HG03103 (cell line): ENCODE results near the gene VWA3B.
"Not testable (repeated sequence)": the region's sequence is repeated elsewhere in the genome, so short reads cannot be mapped to it uniquely, and the experiment has no call there.

Experiments
- ATAC-seq: cut with Tn5 transposase; IDR thresholded peaks from one replicate; pipeline ENCODE4 v1.9.1; 2021; ENCODE audit warnings: low read depth; ENCODE audit not compliant: unreplicated experiment

Gene VWA3B

DNA sequence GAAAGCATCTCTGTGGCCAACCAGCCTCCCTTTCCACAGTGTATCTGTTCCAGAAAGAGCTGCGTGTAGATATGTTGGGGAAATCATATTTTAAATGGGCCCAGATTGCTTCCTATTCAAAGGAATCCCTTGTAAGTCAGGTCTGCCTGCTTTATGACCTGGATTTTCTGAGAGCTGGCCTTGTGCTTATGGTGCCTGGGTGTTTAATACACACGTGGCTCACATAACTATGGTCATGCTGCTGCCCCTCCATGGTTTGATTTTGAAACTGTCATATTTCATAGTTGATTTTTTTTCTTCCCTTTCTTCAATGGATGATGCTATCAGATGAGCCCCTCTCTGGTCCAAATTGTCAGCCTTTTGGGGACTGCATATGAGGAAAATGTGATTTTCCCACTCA, 147.8 kb downstream of the VWA3B start:
- ATAC-seq: no peak

DNA sequence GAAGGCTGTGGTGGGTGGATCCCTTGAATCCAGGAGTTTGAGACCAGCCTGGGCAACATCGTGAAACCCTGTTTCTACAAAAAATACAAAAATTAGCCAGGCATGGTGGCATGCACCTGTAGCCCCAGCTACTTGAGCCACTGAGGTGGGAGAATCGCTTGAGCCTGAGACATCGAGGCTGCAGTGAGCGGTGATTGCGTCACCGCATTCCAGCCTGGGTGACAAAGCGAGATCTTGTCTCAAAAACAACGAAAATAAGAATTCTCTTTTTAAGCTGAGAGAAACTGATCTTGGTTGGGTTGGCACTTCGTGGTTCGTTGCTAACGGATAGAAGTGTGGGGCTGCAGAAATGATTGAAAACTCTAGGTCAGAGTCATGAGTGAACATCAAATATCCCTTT, 150.0 kb downstream of the VWA3B start:
- ATAC-seq: no peak

DNA sequence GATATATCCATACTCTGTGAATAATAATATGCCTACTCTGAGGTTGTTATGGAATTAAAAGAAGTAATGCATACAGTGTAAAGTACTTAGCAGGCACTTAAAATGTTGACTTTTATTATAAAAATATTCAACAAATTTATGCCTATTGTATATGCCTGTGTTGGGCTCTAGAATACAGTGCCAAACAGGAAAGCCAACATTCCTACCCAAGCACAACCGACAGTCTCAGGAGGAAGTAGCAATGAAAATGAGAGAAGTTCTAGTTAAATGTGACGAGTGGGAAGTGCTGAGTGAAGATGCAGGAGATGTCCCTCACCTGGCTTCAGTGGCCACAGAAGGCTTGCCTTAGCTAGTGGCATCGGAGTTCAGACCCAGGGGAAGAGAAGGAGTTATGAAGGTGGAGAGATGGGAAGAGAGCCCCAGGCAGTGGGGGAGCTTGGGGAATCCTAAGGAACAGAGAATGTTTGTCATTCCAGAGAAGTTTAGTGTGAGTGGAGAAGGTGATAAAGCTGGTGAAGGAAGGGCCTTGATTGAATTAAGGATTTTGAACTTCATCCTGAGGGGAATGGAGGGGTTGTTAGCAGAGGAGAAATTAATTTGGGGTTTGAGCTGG, 153.9 kb downstream of the VWA3B start:
- no peak for ATAC-seq

DNA sequence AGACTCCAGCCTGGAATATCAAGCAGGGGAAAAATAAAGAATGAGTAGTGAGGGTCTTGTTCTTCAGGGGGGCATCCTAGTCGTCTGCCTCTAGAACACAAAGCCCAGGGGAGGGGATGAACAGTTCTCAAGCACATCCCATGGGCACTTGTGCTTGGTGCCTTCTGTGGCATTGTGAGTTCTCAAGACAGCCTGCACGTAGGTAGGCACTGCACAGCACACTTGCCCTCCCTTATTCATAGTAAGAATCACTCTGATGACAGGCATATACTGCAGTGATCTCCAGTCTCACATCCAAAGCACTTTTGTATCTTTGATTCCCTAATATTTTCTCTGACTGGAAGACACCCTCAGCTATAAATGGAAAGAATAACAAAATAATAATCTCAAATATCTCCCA, 154.6 kb downstream of the VWA3B start:
- ATAC-seq: no peak

DNA sequence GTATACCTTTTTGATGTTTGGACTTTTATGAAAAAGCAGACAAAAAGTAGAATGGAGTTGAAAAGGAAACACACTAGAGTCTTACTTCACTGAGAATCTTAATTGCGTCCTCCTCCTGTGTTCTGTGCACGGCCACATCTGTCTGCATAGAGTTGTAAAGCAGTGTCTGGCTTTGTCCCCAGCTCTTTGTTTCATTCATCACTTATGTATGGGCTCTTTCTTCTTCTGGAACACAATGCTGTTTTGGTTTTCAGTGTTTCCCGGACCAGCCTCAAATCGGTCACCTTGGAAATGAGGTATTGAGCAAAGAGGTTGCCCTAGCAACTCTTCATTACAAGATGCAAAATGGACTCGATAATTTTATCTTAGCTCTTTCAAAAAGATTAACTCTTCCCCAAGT, 155.0 kb downstream of the VWA3B start:
- no peak for ATAC-seq

DNA sequence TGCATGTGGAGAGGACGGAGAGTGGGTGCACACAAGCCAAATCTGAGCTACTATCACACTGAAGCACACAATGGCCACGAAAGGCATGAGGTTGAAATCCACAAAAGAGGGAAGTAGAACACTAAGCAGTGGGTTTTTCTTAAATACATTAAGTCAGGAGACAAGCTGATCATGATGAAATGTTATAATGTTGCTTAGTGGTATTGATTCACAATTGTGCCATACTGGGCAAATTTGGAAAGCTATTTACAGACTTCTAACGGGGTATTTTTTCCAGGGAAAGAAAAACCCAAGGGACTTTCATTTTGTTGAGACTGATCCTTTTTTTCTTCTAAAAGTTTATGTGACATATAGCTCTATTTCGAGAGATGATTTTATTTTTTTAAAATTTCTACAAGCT, 158.5 kb downstream of the VWA3B start:
- ATAC-seq: no peak

DNA sequence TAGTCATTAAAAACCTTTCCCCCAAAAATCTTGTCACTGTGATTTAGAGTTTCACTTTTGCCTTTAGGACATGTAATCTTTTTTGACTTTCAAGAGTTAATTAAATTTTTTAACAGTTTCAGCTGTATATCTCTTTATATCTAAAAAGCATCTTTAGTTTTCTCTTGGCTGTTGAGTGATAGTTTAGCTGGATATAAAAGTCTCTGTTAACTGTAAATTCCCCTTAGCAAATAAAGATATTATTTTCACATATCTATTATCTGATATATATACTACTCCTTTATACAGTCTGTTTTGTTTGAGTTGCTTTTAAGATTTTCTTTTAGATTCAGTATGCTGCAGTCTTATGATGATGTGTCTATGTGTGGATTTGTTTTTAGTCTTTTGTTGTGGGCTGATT, 160.4 kb downstream of the VWA3B start:
- ATAC-seq: no peak

DNA sequence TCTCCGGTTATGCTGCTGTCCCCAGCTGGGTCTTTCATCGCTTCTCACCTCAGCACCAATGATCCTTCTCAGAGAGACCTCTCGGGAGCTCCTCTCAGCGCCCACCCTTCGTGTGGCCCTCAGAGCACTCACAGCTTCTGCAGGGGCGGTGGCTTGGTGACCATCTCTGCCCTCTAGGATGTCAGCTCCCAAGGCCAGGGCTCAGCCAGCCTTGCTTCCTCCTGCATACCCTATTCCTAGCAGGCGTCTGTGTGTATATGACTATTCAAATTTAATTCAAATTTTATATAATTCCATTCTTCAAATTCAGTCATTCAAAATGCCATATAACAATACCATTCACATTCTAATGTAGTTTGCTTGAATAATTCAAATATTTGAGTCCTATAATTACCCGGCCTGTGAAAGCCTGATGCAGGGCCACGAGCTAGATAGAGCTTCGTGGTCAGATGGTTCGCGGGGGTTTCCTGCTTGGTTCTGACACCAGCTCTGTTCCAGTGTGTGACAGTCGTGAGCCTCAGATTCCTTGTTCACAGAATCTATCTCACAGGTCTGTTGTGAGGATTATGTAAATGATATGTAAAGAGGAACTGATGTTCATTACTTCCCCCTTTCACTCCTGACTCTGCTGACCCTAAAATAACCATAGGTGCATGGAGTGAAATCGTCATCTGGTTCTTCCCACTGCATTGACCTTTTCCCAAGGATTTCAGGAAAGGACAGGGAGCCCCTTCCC, 165.2 kb downstream of the VWA3B start:
- ATAC-seq: no peak

DNA sequence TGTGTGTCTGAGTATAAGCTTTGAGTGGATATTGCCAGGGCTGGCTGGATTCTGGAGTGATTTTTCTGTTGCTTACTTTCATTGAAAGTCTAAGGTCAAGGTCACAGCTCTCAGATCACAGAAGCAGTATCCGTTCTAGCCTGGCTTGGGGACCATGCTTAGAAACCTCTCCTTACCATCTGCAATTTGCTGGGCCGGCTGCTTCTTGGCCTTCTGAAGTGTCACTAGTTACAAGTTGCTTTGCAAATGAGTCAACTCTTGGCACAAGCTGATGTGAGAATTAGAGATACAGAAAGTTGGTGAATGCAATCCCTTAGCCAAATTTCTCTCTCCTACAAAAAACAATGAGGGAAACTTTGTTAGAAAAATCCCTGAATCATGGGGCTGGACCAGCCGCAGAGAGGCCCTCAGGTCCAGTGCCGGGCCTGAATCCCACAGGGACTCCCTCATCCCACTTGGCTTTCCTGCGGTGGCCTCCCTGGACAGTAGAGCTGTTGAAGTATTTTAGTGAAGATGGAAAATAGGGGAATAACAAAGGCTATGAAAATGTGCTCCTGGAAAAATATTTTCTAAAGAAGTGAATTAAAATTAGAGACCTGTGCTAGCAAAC, 166.6 kb downstream of the VWA3B start:
- no peak for ATAC-seq

DNA sequence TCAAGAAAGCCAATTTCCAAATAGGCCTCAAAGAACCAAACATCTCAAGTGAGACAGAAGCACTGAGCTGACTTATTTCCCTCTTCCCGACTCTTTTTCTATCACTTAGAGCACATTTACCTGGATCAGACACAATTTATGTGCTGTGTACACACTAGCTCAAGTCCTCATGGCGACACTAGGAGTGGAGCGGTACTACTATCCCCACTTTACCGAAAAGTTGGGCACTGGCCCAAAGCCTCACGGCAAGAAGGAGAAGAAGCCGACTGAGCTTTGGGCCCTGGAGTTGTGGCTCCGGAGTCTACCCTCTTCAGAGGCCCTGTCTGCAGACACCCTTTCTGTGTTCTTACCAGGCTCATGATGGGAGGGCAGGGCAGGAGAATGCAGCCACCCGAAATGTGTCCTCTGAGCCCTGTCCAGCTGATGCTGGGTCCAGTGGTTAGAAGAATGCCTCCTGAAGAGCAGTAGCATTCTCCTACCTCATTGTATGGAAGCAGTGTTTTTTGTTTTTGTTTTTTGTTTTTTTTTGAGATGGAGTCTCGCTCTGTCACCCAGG, 167.6 kb downstream of the VWA3B start:
- ATAC-seq: no peak

DNA sequence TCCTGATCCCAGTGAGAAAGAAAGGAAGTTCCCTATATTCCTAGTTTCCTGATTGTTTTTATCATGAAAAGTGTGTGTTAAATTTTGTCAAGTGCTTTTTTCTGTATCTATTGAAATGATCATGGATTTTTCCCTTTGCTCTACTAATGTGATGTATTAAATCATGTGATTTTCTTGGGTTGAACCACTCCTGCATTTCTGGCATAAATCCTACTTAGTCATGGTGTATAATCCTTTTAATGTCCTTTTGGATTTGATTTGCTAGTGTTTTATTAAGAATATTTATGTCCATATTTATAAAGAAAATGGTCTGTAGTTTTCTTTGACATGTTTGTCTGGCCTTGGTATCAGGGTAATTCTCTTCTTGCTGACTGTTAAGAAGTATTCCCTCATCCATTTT, 171.9 kb downstream of the VWA3B start:
- no peak for ATAC-seq

DNA sequence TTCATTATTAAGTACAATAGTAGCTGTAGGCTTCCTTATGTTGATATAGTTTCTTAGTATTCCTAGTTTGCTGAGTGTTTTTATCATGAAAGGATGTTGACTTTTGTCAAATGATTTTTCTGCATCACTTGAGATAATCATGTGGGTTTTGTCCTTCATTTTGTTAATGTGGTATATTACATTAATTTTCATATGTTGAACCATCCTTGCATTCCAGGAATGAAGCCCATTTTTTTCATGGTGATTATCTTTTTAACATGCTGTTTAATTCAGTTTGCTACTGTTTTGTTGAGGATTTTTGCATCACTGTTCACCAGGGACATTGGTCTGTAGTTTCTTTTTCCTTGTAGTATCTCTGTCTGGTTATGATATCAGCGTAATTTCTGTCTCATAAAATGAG, 176.4 kb downstream of the VWA3B start:
- ATAC-seq: no peak

DNA sequence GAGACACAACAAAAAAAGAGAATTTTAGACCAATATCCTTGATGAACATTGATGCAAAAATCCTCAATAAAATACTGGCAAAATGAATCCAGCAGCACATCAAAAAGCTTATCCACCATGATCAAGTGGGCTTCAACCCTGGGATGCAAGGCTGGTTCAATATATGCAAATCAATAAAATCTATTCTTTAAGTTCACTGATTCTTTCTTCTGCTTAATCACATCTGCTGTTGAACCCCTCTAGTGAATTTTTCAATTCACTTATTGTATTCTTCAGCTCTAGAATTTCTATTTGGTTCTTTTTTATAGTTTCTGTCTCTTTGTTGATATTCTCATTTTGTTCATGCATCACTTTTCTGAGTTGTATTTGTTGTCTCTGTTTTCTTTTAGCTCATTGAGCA, 181.3 kb downstream of the VWA3B start:
- not testable (repeated sequence) for ATAC-seq

DNA sequence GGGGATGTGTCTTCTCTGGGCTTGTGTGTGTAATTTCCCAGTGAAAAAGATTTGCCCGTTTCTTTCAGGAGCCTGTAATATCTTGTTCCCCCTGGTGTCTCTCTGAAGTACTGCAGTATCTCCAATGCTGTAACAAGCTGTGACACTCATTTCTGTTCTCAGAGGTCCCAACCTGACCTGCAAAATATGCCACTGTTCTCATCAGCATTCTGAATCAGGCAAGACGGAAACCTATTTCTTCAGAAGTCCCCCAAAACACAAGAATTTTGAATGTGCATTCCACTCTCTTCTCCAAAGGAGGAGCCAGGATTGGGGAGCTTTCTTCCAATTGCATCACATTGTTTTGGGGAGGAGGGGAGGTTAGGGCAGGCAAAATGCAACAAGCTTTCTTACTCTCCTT, 182.3 kb downstream of the VWA3B start:
- no peak for ATAC-seq

DNA sequence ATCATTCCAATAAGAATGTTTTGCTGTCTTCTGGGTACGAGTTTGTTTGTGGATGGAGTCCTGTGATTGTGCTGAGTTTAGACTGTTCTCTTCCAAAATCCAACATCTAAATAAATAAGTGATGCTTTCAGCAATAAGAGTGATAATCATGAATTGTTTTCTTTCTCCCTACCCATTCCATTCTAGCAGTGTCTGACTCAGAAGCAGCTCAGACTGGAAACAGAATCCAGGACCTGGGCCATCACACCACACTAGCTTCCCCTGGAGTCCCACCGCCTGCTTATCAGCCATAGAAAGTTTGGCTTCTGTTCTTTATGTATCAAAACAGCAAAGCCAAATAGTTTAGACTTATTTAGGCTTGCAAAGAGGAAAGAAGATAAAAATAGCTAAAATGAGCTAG, 182.9 kb downstream of the VWA3B start:
- no peak for ATAC-seq

DNA sequence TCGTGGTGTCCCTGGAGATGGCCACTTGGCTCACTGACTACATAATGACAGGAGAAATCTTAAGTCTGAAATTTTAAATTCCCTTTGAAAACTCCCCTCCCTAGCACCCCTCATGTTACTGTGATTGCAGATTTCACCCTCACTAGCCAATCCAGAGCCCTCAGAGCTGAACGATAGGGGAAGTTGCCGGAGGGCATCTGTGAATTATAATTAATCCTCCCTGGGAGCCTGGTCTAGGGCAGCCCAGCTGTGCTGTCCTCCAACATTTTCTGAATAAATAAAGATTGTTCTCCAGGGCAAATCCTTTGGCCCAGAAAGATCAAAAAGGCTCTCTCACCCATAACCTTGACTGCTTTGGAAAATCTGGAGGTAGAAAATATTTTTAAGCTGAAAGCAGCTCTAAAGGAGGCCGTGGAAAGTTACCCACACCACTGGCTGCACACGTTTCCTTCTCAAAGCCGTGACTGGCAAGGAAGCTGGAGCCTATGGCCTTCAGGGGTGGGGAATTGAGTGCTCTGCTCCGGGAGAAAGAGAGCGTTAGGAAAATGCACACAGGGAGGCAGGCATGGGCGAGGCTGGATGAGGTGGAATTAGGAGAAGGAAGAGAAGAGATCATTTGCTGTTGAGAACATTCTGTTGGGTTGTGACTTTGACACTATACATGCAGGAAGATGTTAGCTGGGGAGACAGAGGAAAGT, 190.3 kb downstream of the VWA3B start:
- ATAC-seq: no peak

DNA sequence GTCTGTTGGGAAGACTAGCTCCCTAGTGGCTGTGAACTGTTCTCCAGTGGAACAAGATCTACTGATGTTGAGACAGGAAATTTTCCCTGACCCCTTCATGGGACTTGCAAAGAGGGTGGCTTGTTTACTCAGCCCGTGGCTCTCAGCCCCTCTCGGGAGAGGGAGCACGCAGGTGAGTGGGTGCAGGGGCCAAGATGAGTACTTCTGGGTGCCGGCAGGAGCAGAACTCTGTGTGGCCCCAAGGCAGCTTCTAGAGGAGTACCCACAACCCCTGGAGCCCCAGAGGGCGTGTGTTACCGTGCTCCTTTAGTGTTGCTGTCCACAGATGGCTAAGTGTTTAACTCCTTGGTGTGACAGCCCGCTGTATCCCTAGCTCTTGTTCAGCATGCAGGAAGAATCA, 191.1 kb downstream of the VWA3B start:
- ATAC-seq: no peak

DNA sequence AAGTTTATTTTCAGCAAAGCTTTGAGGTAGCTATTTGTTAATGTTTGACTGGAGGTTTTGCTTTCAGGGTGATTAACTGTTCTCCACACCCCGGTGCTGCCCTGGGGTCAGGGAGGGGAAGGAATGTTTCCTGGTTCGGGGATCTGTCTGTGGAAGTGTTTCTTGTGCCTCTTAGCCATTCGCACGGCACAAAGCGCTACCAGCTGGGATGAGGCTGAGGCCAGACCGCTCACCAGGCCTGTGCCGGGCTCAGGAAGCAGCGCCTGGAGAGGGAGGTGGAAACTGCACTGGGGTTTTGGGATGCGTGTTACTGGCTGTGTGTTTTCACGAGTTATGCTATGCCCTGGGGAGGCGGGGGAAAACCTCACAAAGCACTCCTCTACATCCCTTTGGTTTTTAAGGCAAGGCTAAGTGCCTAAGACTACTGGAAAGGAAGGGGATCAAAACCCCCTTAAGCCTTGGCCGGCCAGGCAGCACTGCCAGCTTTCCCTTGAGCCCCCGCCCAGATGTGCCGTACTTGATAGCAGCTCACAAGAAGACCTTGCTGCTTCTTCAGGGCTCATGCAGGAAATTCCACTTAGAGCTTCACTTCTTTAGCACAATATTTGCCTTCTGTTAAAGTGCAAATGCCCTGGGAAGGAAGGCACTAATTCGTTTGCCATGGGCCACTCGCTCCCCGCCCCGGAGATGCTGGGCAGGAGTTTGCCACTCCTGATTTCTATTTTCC, 193.6 kb downstream of the VWA3B start:
- no peak for ATAC-seq

DNA sequence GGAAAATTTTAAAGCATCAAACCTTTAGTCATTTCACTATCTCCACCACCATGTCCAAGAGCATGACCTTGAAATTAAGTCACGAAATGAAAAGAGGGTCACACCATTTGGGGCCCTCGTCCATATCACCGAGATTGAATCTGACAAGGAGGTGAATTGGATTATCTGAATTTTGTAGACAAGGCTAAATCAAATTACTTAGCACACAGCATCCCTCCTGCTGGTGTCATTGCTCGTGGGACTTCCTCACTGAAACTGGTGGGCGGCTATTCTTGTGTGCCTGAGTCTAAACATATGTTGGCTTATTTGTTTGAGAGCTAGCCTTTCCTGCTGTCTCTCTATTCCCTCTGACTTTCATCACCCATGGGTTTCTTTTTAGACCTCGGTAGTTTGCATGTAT, 194.6 kb downstream of the VWA3B start:
- no peak for ATAC-seq

DNA sequence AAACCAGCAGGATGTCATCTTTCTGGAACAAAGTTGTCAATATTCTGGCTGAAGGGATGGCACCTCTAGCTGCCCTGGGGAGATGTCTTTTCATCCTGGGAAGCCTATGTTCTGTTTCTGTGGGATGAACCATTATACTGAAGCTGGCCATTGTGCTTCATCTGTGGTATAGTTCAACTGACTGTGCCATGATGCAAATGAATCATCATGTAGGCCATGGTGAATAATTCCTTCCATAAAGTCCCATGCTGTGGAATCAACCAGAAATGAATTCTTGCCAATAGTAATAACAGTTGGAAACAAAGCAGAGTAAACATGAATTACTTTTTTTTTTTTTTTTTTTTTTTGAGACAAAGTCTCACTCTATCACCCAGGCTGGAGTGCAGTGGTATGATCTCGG, 195.1 kb downstream of the VWA3B start:
- ATAC-seq: no peak

DNA sequence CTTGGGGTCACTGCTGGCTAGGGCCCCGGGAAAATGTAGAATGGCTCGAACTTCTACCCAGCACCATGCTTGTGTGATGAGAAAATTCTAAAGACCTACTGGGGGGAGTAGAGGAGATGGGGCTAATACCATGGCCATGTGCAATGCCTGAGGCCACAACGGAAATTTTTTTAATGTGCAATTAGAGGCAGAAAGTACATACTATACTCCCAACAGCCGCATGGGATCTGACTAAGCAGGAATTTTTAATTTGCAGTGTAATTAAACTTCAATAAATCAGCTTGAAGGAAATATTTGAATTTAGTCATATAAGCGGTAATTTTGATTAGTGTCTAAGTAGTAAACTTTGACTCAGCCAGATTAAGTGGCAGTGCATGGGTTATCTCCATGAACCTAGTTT, 206.1 kb downstream of the VWA3B start:
- no peak for ATAC-seq
